ENCODE results near the gene CSAD. TPM values are rescaled to one million over a fixed set of nuclear protein-coding genes. Genes with fewer than 3 reads are reported as not detected.

Gene CSAD
- polyA plus RNA-seq, 1 of the 3 experiments (the other 2 are of a cell fraction): 32.2 TPM

DNA sequence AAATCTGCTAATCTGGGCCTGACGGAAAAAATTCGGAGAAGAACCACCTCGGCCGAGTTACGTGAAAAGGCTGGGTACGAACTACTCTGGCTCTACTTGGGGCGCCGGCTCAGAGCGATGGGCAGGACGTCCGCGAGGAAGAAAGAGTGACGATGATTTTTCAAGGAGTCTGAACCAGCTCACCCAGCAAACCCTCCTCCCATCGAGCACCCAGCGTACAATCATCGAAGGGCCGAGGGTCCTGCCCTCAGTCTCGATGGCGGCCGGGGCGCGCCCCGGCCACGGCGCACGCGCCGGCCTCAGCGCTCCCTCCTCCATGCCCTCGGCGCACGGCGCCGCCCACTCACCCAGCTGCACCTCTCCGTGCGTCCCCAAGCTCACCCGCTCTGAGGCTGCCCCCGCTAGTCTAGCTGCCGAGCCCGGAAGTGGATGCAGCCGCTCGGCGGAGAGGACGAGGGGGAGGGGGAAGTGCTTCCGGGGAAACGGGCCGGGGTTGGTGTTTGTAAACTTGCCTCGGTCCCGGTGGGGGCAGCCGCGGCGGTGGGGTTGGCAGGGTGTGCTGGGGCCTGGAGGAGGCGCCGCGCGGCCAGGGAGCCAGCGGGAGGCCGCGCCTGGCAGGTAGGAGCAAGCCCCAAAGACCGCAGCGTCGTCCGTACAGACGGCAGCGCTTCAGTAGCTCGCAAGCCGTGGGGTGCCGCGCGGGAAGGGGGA is at the start of gene CSAD, which contains the start of gene ZNF740 (continued):
- TF ChIP-seq TCF12 (IDR thresholded peaks at IDR 0.05) (peak; percentile 61), EZH2phosphoT487 (IDR thresholded peaks at IDR 0.05; ENCODE audit: borderline replicate concordance, low read depth) (no peak), CHD2 (IDR thresholded peaks at IDR 0.05; ENCODE audit: low read length, partially characterized antibody) (peak; percentile 97)
- TF ChIP-seq, protein P1, sequence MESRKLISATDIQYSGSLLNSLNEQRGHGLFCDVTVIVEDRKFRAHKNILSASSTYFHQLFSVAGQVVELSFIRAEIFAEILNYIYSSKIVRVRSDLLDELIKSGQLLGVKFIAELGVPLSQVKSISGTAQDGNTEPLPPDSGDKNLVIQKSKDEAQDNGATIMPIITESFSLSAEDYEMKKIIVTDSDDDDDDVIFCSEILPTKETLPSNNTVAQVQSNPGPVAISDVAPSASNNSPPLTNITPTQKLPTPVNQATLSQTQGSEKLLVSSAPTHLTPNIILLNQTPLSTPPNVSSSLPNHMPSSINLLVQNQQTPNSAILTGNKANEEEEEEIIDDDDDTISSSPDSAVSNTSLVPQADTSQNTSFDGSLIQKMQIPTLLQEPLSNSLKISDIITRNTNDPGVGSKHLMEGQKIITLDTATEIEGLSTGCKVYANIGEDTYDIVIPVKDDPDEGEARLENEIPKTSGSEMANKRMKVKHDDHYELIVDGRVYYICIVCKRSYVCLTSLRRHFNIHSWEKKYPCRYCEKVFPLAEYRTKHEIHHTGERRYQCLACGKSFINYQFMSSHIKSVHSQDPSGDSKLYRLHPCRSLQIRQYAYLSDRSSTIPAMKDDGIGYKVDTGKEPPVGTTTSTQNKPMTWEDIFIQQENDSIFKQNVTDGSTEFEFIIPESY (IDR thresholded peaks at IDR 0.05; ENCODE audit: borderline replicate concordance, low read depth): no peak
- TF ChIP-seq, protein P2, sequence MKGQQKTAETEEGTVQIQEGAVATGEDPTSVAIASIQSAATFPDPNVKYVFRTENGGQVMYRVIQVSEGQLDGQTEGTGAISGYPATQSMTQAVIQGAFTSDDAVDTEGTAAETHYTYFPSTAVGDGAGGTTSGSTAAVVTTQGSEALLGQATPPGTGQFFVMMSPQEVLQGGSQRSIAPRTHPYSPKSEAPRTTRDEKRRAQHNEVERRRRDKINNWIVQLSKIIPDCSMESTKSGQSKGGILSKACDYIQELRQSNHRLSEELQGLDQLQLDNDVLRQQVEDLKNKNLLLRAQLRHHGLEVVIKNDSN (IDR thresholded peaks at IDR 0.05; ENCODE audit: borderline replicate concordance, low read depth): peak; percentile 46; the same call in 1 of the 2 replicates
- TF ChIP-seq, protein P3, sequence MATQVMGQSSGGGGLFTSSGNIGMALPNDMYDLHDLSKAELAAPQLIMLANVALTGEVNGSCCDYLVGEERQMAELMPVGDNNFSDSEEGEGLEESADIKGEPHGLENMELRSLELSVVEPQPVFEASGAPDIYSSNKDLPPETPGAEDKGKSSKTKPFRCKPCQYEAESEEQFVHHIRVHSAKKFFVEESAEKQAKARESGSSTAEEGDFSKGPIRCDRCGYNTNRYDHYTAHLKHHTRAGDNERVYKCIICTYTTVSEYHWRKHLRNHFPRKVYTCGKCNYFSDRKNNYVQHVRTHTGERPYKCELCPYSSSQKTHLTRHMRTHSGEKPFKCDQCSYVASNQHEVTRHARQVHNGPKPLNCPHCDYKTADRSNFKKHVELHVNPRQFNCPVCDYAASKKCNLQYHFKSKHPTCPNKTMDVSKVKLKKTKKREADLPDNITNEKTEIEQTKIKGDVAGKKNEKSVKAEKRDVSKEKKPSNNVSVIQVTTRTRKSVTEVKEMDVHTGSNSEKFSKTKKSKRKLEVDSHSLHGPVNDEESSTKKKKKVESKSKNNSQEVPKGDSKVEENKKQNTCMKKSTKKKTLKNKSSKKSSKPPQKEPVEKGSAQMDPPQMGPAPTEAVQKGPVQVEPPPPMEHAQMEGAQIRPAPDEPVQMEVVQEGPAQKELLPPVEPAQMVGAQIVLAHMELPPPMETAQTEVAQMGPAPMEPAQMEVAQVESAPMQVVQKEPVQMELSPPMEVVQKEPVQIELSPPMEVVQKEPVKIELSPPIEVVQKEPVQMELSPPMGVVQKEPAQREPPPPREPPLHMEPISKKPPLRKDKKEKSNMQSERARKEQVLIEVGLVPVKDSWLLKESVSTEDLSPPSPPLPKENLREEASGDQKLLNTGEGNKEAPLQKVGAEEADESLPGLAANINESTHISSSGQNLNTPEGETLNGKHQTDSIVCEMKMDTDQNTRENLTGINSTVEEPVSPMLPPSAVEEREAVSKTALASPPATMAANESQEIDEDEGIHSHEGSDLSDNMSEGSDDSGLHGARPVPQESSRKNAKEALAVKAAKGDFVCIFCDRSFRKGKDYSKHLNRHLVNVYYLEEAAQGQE (IDR thresholded peaks at IDR 0.05; ENCODE audit: low read depth, low read length): no peak

DNA sequence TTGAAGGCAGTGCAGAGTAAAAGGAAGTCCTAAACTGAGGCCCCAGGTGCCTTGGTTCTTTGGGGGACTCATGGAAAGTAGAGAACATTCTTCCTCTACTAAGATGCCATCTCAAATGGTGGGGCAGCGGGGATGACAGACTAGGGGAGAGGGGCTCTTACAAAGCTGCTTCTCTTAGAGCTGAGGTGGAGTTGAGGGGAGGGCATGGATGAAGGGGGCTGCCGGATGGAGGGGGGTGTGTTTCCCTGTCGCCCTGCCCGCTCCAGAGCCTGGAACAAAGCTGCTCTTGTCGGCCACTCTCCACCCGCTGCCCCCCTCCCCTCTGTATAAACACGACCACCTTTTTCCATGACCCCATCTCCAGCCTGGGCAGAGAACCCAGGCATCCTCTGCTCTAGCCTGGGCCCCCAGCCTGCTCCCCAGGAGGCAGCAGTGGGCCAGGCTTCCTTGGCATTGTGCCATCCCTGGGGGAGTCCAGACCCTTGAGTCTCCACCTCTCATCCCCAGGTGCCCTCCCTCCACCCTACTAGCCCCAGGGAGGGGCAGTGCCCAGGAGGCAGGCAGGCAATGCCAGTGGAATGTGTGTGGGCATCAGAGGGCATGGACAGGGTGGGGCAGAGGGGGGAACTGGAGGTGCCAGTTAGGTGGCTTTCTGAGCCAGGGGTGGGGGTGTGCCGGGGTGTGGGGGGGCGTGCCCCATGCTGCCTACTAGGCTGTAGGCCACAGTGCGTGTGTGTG is 49.6 kb upstream of the CSAD start:
- Histone ChIP-seq H3K4me3 (ENCODE audit: low read depth in 2 of 2, low read length in 1 of 2) (no peak overlapping the region), H3K27me3 (ENCODE audit: insufficient read depth) (no peaks in the 10 kb centered on the region), H3K9ac (no peak overlapping the region), H3K36me3 (replicated peaks in 1 of 2; ENCODE audit: control insufficient read depth in 1 of 2, insufficient read depth in 2 of 2, low read length in 1 of 2) (peaks cover 0 to 8% of the 10 kb centered on the region in 2 experiments), H3K4me2 (peak overlapping the region; percentile 91; the same call in 1 of the 2 replicates), H3K9me2 (no peaks in the 10 kb centered on the region), H3K4me1 (ENCODE audit: control insufficient read depth in 1 of 2, insufficient read depth in 2 of 2, low read depth in 1 of 2, low read length in 1 of 2) (peaks cover 38 to 52% of the 10 kb centered on the region in 2 experiments; a peak in 3 of 4 replicates), H3K79me2 (ENCODE audit: insufficient read depth) (peaks cover 5% of the 10 kb centered on the region; the same call in 1 of the 2 replicates), H4K20me1 (ENCODE audit: insufficient read depth) (no peaks in the 10 kb centered on the region), H3K9me3 (no peaks in the 10 kb centered on the region), H3K27ac (ENCODE audit: low read depth in 2 of 2, low read length in 1 of 2) (no peak overlapping the region), H2AFZ (ENCODE audit: low read depth) (no peak overlapping the region), H3F3A (replicated peaks; ENCODE audit: insufficient read depth) (peaks cover 9% of the 10 kb centered on the region)
- no peak for DNase-seq
- CTCF ChIA-PET: interaction anchor here (1.3 to 1.4 kb wide), 2 partner anchors 18 to 21 kb away, joined by 3 to 5 read pairs; a partner anchor contains a TSS
- POLR2A ChIA-PET: no interaction called here
- 90% methylated on average over 10 of the region's 10 CpGs for WGBS (ENCODE audit: low lambda C conversion rate)
- TF ChIP-seq JUND (IDR thresholded peaks at IDR 0.05) (no peak), NFIC (IDR thresholded peaks at IDR 0.05; ENCODE audit: borderline replicate concordance) (no peak), RXRA (IDR thresholded peaks at IDR 0.05; ENCODE audit: borderline replicate concordance, low read depth) (no peak), FOXJ3 (CRISPR knock-in tag; IDR thresholded peaks at IDR 0.05) (no peak), GATA2 (CRISPR knock-in tag; IDR thresholded peaks at IDR 0.05) (no peak), GABPA (IDR thresholded peaks at IDR 0.05; ENCODE audit: low read depth) (no peak), POLR2AphosphoS5 (IDR thresholded peaks at IDR 0.05; ENCODE audit: low read depth, low read length) (no peak), EP300 (IDR thresholded peaks at IDR 0.05; ENCODE audit: borderline replicate concordance in 1 of 2, low read depth in 1 of 2, low read length in 1 of 2) (no peak), ELF1 (IDR thresholded peaks at IDR 0.05) (no peak), TAF1 (IDR thresholded peaks at IDR 0.05; ENCODE audit: borderline replicate concordance, low read depth, low read length) (no peak), RFX5 (IDR thresholded peaks at IDR 0.05; ENCODE audit: low read length) (no peak), SIN3A (IDR thresholded peaks at IDR 0.05; ENCODE audit: borderline replicate concordance, low read depth, low read length) (no peak), RCOR1 (IDR thresholded peaks at IDR 0.05; ENCODE audit: low read length) (no peak), TCF12 (IDR thresholded peaks at IDR 0.05) (no peak), CHD2 (IDR thresholded peaks at IDR 0.05; ENCODE audit: low read length, partially characterized antibody) (no peak), FOXM1 (IDR thresholded peaks at IDR 0.05; ENCODE audit: low read depth) (no peak)
